Hair follicular keratinocyte (primary cell): ENCODE measurements around the gene ZNF808. TPM values are rescaled to one million over a fixed set of nuclear protein-coding genes. Genes with fewer than 3 reads are reported as not detected.

Experiments used
- total RNA-seq: library from RNA; depleted of rRNA; stranded (reverse); fragments of >200 nt; gene quantifications from 2 replicates; pipeline ENCODE4 v1.2.3, GENCODE V29; 2015

Gene ZNF808
- total RNA-seq: 5.8 and 6.3 TPM in 2 replicates

GRCh38 chr19:52527134-52527955 lies at the start of gene ZNF808:
ZNF808 (plus strand) TSS chr19:52527668; CDS start chr19:52543285, 15,617 bp downstream.

DNA sequence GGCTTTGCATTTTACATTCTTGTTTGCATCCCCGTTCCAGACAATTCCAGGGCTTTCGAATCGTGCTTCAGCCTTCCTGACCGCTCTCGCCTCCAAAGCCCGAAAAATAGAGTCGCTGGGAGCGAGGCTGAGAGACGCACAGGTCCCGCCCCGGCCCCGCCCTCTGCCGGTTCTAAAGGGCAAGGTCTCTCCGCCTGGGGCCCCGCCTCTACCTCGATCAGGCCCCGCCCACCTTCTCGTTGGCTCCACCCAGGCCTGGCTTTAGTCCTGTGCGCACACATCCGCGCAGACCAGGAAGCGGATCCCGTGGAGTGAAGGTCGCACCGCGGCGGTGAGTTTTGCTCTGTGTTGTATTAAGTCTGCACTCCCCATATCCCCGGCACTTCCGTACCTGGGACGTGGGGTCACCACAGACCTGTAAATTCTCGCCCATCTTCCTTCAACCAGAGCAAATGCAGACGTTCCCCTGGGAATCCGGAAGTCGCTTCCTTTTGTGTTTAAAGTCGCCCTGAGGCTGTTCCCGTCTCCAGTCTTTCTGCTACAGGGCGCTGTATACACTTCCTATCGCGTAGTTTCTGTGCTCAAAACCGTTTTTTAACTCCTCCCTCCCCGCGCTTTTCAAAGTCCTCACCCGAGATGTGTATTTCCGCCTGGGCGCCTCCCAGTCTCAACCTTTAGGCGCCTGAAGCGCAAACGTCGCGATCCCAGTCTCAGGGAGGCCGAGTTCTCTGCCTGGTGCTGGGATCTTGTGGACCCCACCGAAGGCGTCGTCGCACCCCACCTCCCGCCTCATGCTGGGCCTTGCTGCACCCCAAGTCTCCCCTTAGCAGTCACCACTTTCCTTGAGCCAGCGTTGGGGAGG lies 42.8 kb downstream of the ZNF808 start, which contains the start of gene ZNF701:
Gene ZNF701 (plus strand): TSS at position 288 of the 862 bp plus-strand sequence. CDS start 3,861 bp downstream, outside the sequence.

Other genes starting within 250 kb of the ZNF808 start
- gene ZNF480, start 230.5 kb upstream of the ZNF808 start, total RNA-seq: 3.7 and 4.3 TPM in 2 replicates
- gene ZNF610, start 191.4 kb upstream of the ZNF808 start, total RNA-seq: 0.70 and 2.6 TPM in 2 replicates
- gene ZNF880, start 157.7 kb upstream of the ZNF808 start, total RNA-seq: 15.7 and 22.9 TPM in 2 replicates
- gene ZNF528, start 129.8 kb upstream of the ZNF808 start, total RNA-seq: 9.5 and 12.1 TPM in 2 replicates
- gene ZNF534, start 98.5 kb upstream of the ZNF808 start, total RNA-seq: not detected in 2 replicates
- 1.6 and 3.3 TPM in 2 replicates for gene ZNF578, start 74.1 kb upstream of the ZNF808 start, total RNA-seq
- gene ZNF701, start 42.6 kb downstream of the ZNF808 start, total RNA-seq: 2.6 and 6.4 TPM in 2 replicates
- gene ZNF83, start 110.7 kb downstream of the ZNF808 start, total RNA-seq: 8.7 and 15.8 TPM in 2 replicates
- 2.2 and 3.4 TPM in 2 replicates for gene ZNF611, start 207.4 kb downstream of the ZNF808 start, total RNA-seq